Right lobe of liver (tissue), 6 donors: Measurements from ENCODE around the gene OSBPL10. TPM values are rescaled to one million over a fixed set of nuclear protein-coding genes. Genes with fewer than 3 reads are reported as not detected.

Source experiments
- ATAC-seq, 4 donors: fragments of 200-7000 bp; cut with Tn5 transposase; one replicate each; pipeline ENCODE4 v1.9.1; 2020; ENCODE audit warnings: mild to moderate bottlenecking in 4 of 4, moderate library complexity in 4 of 4
- DNase-seq, 3 donors: peaks; one replicate each; pipeline ENCODE4 v3.0.0-alpha.2; 2020
- H3K27ac ChIP-seq, 3 donors: fragments of 200-600 bp; one replicate each; pipeline ENCODE4 v1.8.0; 2022
- H3K27me3 ChIP-seq, 2 donors: fragments of 200-600 bp; one replicate each; pipeline ENCODE4 v1.8.0; 2022
- H3K36me3 ChIP-seq, 4 donors: fragments of 200-600 bp; sonication (generic) in 1 of 4; one replicate each; pipeline versions ENCODE4 v1.5.1 to v1.8.0; 2017 to 2022; ENCODE audit warnings: control low read depth in 1 of 4
- H3K4me1 ChIP-seq, 4 donors: fragments of 200-600 bp; sonication (generic) in 1 of 4; one replicate each; pipeline versions ENCODE4 v1.5.1 to v1.8.0; 2017 to 2022; ENCODE audit warnings: control low read depth in 1 of 4
- H3K4me3 ChIP-seq, 3 donors: fragments of 200-600 bp; one replicate each; pipeline ENCODE4 v1.8.0; 2022
- H3K9me3 ChIP-seq, 4 donors: fragments of 200-600 bp; sonication (generic) in 1 of 4; one replicate each; pipeline versions ENCODE4 v1.5.1 to v1.8.0; 2017 to 2022; ENCODE audit warnings: control low read depth in 1 of 4
- POLR2A ChIP-seq: fragments of 450-650 bp; IDR thresholded peaks from one replicate; pipeline ENCODE4 v1.6.1; 2017; ENCODE audit warnings: antibody characterized with exemption, mild to moderate bottlenecking
- WGBS: methylation state at CpG from one replicate; pipeline ENCODE4 v1.1.6; 2018; ENCODE audit warnings: low coverage, low lambda C conversion rate; ENCODE audit not compliant: insufficient coverage; ENCODE audit errors: missing lambda C conversion rate; 5-methylcytosine and 5-hydroxymethylcytosine counted together
- intact Hi-C, 2 donors: fragments of 100-400 bp; cut with DNase I; formaldehyde crosslinking; loops; one replicate each; pipeline versions ENCODE4 v1.11.2 to v1.14.1; 2022
- total RNA-seq, 6 experiments: library from RNA; depleted of rRNA in 2 of 6; stranded (reverse); fragments of >200 nt in 2 of 6; fragmentation: NEBNext Ultra II Directional in 3 of 6; extraction: Animal tissue kit (Norgen Biotek cat#: 25700) in 3 of 6; gene quantifications; one replicate each; pipeline versions ENCODE4 v1.1.0 to v1.2.4, GENCODE V29; 2016 to 2023
- TF ChIP-seq, protein P1 (sequence below), 4 donors: fragments of 200-600 bp in 3 of 4; fragments of 450-650 bp in 1 of 4; IDR thresholded peaks; one replicate each; pipeline versions ENCODE4 v1.5.1 to v1.8.0; 2016 to 2022; ENCODE audit warnings: antibody characterized with exemption in 4 of 4, mild to moderate bottlenecking in 2 of 4
- donor health status: DM: no; HTN: yes; CAD: no.
- donor health status: DM: no; HTN: no; CAD: no.
- donor health status: DM: no; HTN: no; CAD: no.
- donor health status: DM: no; HTN: yes; CAD: no.
- donor health status: DM: no; HTN: yes; CAD: no.

The OSBPL10 gene
- total RNA-seq, 6 experiments from 2014 or later, result 2.2 to 13.0 (median 3.7) TPM

DNA sequence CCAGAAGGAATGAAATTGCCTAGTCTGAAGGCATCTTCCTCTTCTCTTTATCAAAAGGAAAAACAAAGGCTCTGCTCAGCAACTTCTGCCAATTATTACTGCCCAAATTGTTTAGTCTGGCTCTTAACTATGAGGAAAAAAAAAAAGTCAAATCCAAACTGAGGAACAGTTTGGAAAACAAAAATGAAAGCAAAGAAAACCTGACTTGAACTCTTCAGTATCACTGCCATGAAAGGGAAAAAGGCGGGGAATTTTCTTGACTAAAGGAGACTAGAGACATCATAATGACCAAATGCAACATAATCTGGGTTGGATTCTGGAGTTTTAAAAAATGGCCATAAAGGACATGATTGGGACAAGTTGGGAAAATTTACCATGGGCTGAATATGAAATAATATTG lies 292.1 kb downstream of the OSBPL10 start:
- DNase-seq, result no peak
- Histone ChIP-seq H3K4me3 (no peak overlapping the region), H3K9me3 (no peaks in the 10 kb centered on the region), H3K27ac (no peak overlapping the region), H3K27me3 (no peaks in the 10 kb centered on the region), H3K4me1 (no peaks in the 10 kb centered on the region), H3K36me3 (no peaks in the 10 kb centered on the region)
- ATAC-seq, result no peak
- 67% methylated on average over 1 of the region's 1 CpG for WGBS
- intact Hi-C loops, result no loop called here
- TF ChIP-seq, protein P1, sequence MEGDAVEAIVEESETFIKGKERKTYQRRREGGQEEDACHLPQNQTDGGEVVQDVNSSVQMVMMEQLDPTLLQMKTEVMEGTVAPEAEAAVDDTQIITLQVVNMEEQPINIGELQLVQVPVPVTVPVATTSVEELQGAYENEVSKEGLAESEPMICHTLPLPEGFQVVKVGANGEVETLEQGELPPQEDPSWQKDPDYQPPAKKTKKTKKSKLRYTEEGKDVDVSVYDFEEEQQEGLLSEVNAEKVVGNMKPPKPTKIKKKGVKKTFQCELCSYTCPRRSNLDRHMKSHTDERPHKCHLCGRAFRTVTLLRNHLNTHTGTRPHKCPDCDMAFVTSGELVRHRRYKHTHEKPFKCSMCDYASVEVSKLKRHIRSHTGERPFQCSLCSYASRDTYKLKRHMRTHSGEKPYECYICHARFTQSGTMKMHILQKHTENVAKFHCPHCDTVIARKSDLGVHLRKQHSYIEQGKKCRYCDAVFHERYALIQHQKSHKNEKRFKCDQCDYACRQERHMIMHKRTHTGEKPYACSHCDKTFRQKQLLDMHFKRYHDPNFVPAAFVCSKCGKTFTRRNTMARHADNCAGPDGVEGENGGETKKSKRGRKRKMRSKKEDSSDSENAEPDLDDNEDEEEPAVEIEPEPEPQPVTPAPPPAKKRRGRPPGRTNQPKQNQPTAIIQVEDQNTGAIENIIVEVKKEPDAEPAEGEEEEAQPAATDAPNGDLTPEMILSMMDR (IDR thresholded peaks at IDR 0.05), result no peak
- no peak for TF ChIP-seq POLR2A

DNA sequence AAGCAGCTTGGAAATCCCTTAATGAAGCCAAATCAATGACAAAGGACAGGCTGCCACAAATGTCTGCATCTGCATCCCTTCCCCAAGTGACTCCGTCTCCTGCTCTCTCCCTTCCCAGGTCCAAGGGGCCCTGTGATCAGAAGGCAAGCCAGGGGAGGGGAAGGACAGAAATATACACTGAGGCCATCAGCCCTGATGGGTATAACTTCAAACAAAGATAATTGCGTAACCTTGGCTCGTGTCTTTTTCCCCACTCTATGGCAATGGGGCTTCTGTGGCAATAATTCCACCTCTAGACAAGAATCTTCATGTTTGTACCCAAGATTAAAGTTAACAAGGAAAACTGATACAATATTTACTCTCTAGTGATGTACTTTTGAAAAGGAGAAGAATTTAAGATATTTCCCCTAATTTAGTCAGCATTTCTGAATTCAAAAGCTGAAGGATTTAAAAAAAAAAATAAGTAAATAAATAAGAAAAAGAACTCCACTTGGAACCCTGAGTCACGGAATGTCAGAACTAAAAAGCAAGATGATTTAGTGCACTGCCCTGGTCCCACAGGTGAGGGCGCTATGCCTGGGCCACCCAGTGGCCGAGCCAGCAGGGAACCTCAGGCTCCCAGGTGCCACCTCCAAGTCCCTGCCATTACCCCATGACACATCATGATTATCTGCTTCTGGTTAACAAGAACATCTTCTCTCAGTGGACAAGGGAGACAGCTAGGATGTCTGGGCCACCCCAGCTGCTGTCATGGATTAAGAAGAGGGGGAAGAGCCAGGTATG lies 293.9 kb downstream of the OSBPL10 start:
- no peak for ATAC-seq
- WGBS, result 79% methylated on average over 6 of the region's 6 CpGs
- Histone ChIP-seq H3K36me3 (no peaks in the 10 kb centered on the region), H3K4me3 (no peak overlapping the region), H3K4me1 (no peaks in the 10 kb centered on the region), H3K27ac (no peak overlapping the region), H3K27me3 (no peaks in the 10 kb centered on the region), H3K9me3 (no peaks in the 10 kb centered on the region)
- no peak for TF ChIP-seq POLR2A
- TF ChIP-seq, protein P1 (IDR thresholded peaks at IDR 0.05), result no peak
- intact Hi-C loops, result no loop called here
- DNase-seq, result no peak

DNA sequence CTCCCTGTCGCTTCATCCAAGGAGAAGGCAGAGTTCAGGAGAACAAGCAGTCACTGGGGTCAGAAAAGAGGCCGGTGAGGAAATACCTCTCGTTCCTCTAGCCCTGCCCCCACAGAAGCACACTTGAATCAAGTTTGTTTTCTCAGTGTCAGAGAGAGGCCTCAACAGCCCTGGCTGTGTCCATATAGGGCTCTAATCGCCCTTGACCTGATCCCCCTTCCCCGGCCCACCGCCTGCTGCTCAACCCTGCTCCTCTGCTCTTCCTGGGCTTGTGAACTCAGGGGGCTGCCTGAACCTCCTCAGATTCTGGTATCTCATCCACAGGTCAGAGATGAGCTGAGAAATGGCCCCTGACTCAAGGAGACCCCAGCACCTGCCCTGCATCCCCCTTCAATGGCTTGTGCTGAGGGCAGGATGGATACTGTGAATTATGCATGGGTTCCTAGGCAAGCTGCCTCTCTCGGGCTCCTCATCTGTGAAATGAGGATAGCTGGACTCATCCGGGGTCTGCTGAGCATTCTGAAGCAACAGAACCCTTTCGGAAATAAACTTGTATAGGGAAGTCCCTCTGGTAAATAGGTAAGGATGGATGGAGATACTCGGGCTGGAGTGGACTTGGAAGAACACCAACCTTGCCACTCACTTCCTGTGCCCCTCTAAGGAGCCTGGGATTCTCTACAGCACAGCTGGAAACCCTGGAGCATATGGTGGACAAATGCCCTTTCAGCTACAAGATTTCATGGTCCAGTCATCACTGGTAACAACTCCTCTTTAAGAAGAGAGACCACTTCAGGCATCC lies 300.8 kb downstream of the OSBPL10 start:
- H3K27ac ChIP-seq, result no peak overlapping the region
- 31% methylated on average over 2 of the region's 10 CpGs for WGBS
- TF ChIP-seq POLR2A, result no peak
- TF ChIP-seq, protein P1 (IDR thresholded peaks at IDR 0.05), result no peak
- ATAC-seq, result no peak
- no peaks in the 10 kb centered on the region for H3K4me1 ChIP-seq
- no peaks in the 10 kb centered on the region for H3K9me3 ChIP-seq
- H3K36me3 ChIP-seq, result no peaks in the 10 kb centered on the region
- no peaks in the 10 kb centered on the region for H3K27me3 ChIP-seq
- intact Hi-C loops, result no loop called here
- H3K4me3 ChIP-seq, result no peak overlapping the region
- no peak for DNase-seq

DNA sequence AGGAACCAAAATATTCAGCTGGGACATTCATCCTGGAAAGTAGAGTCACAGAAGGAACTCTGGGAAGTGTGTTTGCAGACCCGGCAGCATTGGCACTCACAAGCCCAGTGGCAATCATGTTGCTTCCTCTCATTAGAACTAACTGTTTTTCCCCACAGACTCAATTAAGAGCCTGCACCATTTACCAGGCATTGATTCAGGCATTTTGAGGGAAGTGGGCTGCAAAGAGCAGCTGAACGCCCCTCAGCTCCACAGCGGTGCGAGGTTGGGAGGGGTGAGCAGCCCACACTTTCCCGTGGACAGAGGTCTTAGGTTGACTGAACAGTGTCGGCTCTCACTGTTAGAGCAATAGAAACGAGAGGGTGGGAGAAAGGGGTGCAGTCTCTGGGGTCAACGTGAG lies 304.5 kb downstream of the OSBPL10 start:
- ATAC-seq (no peak), DNase-seq (no peak)
- TF ChIP-seq, protein P1 (IDR thresholded peaks at IDR 0.05), result no peak
- TF ChIP-seq POLR2A, result no peak
- intact Hi-C loops, result no loop called here
- H3K36me3 ChIP-seq, result no peaks in the 10 kb centered on the region
- no peaks in the 10 kb centered on the region for H3K9me3 ChIP-seq
- no peaks in the 10 kb centered on the region for H3K27me3 ChIP-seq
- H3K27ac ChIP-seq, result no peak overlapping the region
- no peaks in the 10 kb centered on the region for H3K4me1 ChIP-seq
- no peak overlapping the region for H3K4me3 ChIP-seq
- WGBS, result 57% methylated on average over 5 of the region's 8 CpGs
